ENCODE data around the gene HOXB3. TPM values are rescaled to one million over a fixed set of nuclear protein-coding genes. Genes with fewer than 3 reads are reported as not detected.

The HOXB3 gene
- total and polyA plus RNA-seq, 12 donors: 2.3 to 28.8 (median 8.8) TPM

- H3K4me3 ChIP-seq: no peak overlapping the region
Observed at GRCh38 chr17:48526608-48527546, 63.2 kb downstream of the HOXB3 start.

GRCh38 chr17:48523010-48523409, 67.0 kb downstream of the HOXB3 start:
- Histone ChIP-seq H3K4me3 (no peak overlapping the region), H3K27ac (no peak overlapping the region), H3K27me3 (no peaks in the 10 kb centered on the region), H3K36me3 (replicated peaks in 1 of 2) (no peaks in the 10 kb centered on the region), H3K9me3 (replicated peaks in 1 of 3) (no peaks in the 10 kb centered on the region), H3K4me1 (replicated peaks in 1 of 2) (peaks cover 0 to 5% of the 10 kb centered on the region in 2 donors)
- WGBS, 4 donors: 43 to 49% (median 46%) methylated on average over 6 of the region's 6 CpGs
- TF ChIP-seq CTCF (IDR thresholded peaks at IDR 0.05) (no peak), POLR2A (IDR thresholded peaks at IDR 0.05) (no peak)
- peak in 2 of 7 donors; percentile 40 to 56 for DNase-seq
- intact Hi-C loops (cut with DNase I): no loop called here

More at GRCh38 chr17:48526608-48527546, 63.2 kb downstream of the HOXB3 start:
- H3K27me3 ChIP-seq: no peaks in the 10 kb centered on the region
- H3K27ac ChIP-seq: no peak overlapping the region
- H3K9me3 ChIP-seq (replicated peaks in 1 of 3): no peaks in the 10 kb centered on the region
- intact Hi-C loops (cut with DNase I): no loop called here
- H3K4me1 ChIP-seq (replicated peaks in 1 of 2): peaks cover 0 to 5% of the 10 kb centered on the region in 2 donors
- DNase-seq: no peak
- 52 to 75% (median 56%) methylated on average over 30 to 59 of the region's 59 CpGs for WGBS, 4 donors
- no peaks in the 10 kb centered on the region for H3K36me3 ChIP-seq (replicated peaks in 1 of 2)
- TF ChIP-seq CTCF (IDR thresholded peaks at IDR 0.05) (no peak), POLR2A (IDR thresholded peaks at IDR 0.05) (no peak)

GRCh38 chr17:48522031-48522653, 67.9 kb downstream of the HOXB3 start:
- H3K27me3 ChIP-seq: no peaks in the 10 kb centered on the region
- H3K36me3 ChIP-seq (replicated peaks in 1 of 2): no peaks in the 10 kb centered on the region
- H3K27ac ChIP-seq: no peak overlapping the region
- DNase-seq: peak in 1 of 7 donors; percentile 42
- intact Hi-C loops (cut with DNase I): no loop called here
- TF ChIP-seq POLR2A (IDR thresholded peaks at IDR 0.05) (no peak), CTCF (IDR thresholded peaks at IDR 0.05) (no peak)
- H3K4me3 ChIP-seq: no peak overlapping the region
- WGBS, 4 donors: 55 to 65% (median 62%) methylated on average over 7 to 8 of the region's 8 CpGs
- peaks cover 0 to 5% of the 10 kb centered on the region in 2 donors for H3K4me1 ChIP-seq (replicated peaks in 1 of 2)
- H3K9me3 ChIP-seq (replicated peaks in 1 of 3): no peaks in the 10 kb centered on the region

GRCh38 chr17:48520631-48521079, 69.4 kb downstream of the HOXB3 start:
- TF ChIP-seq POLR2A (IDR thresholded peaks at IDR 0.05) (no peak), CTCF (IDR thresholded peaks at IDR 0.05) (no peak)
- intact Hi-C loops (cut with DNase I): no loop called here
- Histone ChIP-seq H3K27ac (no peak overlapping the region), H3K4me3 (no peak overlapping the region), H3K27me3 (no peaks in the 10 kb centered on the region), H3K4me1 (replicated peaks in 1 of 2) (peaks cover 0 to 5% of the 10 kb centered on the region in 2 donors), H3K9me3 (replicated peaks in 1 of 3) (no peaks in the 10 kb centered on the region), H3K36me3 (replicated peaks in 1 of 2) (no peaks in the 10 kb centered on the region)
- WGBS, 4 donors: 68 to 81% (median 72%) methylated on average over 1 of the region's 1 CpG
- DNase-seq: no peak
